ENCODE data around the gene DDX10.

GRCh38 chr11:108754901-108755625 is 90.2 kb downstream of the DDX10 start:
- TF ChIP-seq EZH2 (IDR thresholded peaks at IDR 0.05; ENCODE audit: low read depth, unreplicated experiment): no peak
- no peak for TF ChIP-seq CTCF (conservative IDR thresholded peaks at IDR 0.05; ENCODE audit: low read depth in 2 of 2)
- no peak for TF ChIP-seq ZNF462 (CRISPR knock-in tag; IDR thresholded peaks at IDR 0.05)
- TF ChIP-seq EZH2phosphoT487 (IDR thresholded peaks at IDR 0.05; ENCODE audit: unreplicated experiment): no peak
- no peak for TF ChIP-seq STAT1 (IDR thresholded peaks at IDR 0.05; ENCODE audit: unreplicated experiment)
- TF ChIP-seq CREB1 (CRISPR knock-in tag; IDR thresholded peaks at IDR 0.05; ENCODE audit: low read depth): no peak
- TF ChIP-seq REST (IDR thresholded peaks at IDR 0.05; ENCODE audit: unreplicated experiment): no peak
- no peak for TF ChIP-seq POLR2AphosphoS5 (IDR thresholded peaks at IDR 0.05; ENCODE audit: low read depth)
- TF ChIP-seq ETS1 (IDR thresholded peaks at IDR 0.05): no peak
- TF ChIP-seq ZNF114 (CRISPR knock-in tag; IDR thresholded peaks at IDR 0.05): no peak
- TF ChIP-seq ZNF331 (CRISPR knock-in tag; IDR thresholded peaks at IDR 0.05; ENCODE audit: low read depth): no peak
- TF ChIP-seq NANOG (IDR thresholded peaks at IDR 0.05; ENCODE audit: borderline replicate concordance): no peak
- TF ChIP-seq JUNB (IDR thresholded peaks at IDR 0.05; ENCODE audit: unreplicated experiment): no peak
